ENCODE measurements around the gene IRS1.

Gene IRS1

DNA sequence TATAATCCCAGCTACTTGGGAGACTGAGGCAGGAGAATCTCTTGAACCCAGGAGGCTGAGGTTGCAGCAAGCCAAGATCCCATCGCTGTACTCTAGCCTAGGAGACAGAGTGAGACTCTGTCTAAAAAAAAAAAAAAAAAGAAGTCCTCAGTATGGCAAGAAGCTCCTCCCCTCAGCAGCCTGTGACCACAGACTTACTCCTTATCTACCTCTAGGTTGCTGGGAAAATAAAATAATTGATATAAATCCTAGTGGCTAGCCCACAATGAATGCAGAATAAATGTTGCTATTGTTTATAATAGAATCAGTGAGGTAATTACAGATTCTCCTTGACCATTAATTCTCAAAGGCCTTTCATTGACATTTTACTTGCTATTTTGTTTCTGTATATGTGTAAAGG lies 70.6 kb downstream of the IRS1 start:
- no peak for DNase-seq (ENCODE audit: low read depth in 2 of 2, low spot score in 1 of 2)

DNA sequence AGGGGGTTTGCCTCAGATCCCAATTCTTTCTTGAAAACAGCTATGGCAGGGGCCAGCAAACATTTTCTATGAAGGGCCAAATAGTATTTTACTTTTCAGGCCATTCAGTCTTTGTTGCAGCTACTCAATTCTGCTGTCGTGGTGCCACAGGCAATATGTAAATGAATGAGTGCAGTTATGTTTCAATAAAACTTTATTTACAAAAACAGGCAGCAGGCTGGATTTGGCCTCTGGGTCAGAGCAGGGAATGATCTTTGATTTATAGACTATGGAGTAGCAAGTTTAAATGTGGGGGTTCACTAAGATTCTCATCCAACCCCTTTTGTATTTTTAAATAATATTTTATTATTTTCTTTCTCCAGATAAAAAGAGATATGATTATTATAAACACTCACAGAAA lies 72.4 kb downstream of the IRS1 start:
- DNase-seq (ENCODE audit: low read depth in 2 of 2, low spot score in 1 of 2), result no peak

DNA sequence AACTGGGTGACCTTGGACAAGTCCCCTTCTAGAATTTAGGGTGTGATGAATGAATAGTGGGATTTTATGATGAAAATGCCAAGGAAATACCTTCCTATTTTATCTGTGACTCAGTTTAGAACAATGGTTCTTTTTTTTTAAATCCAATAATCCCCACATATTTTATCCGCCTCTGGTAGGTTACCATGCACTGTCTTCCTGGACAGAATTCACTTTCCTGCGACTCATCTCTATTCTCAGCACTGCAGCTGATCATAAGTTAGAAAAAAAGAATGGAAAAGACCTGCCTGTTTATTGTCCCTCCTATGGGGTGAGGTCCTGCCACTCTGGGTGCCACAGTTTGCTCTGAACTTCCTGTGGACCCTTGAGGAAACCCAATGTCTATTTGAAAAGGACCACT lies 73.1 kb downstream of the IRS1 start:
- no peak for DNase-seq (ENCODE audit: low read depth in 2 of 2, low spot score in 1 of 2)

DNA sequence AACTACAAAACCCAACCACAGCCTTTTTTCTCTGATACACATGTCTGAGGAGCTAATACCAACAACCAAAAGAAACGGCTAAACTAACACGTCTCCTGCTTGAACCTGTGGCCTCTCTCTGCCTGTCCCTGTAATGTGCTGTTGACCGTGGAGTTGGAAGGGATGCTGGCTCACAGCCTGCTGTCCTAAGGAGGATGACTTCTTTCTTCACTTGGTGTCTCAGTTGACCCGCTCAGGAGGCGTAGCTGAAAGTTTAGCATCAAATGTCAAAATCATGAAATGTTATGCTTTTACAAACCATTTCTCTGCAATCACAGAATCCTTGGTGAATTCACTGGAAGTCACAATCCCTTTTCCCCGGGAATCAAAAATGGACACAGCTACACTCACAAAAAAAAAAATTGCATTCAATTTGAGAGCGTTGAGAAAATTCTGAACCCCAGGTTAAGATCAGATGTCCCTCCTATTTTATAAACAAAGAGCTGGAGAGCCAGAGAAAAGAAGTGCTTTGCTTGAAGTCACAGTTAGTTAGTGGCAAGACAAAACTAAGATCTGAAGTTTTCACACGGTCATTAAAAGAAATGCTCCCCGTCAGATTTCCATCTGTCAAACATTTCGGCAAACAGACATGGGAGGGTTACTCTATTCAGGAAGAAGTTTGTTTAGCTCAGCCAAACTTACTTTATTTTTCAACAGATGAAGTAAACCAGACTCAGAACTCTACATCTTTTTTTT lies 74.3 kb downstream of the IRS1 start:
- no peak for DNase-seq (ENCODE audit: low read depth in 2 of 2, low spot score in 1 of 2)

DNA sequence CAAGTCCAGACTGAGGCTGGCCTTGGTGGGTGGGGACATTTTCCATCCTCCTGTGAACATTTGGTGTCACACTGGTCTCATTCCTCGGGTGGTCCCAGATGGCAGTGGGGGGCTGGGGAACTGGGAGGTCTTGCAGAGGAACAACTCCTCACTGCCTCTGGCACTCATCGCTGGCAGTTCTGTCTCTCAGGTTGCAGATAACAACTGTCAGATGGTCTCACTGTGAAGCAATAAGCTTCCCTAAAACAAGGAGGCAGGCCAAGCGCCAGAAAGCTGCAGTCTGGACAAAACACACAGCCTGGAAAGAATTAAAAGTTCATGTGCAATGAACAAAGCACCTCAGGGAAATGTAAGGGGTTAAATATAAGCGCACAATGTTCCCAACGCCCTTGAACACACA lies 78.1 kb downstream of the IRS1 start:
- no peak for DNase-seq (ENCODE audit: low read depth in 2 of 2, low spot score in 1 of 2)

DNA sequence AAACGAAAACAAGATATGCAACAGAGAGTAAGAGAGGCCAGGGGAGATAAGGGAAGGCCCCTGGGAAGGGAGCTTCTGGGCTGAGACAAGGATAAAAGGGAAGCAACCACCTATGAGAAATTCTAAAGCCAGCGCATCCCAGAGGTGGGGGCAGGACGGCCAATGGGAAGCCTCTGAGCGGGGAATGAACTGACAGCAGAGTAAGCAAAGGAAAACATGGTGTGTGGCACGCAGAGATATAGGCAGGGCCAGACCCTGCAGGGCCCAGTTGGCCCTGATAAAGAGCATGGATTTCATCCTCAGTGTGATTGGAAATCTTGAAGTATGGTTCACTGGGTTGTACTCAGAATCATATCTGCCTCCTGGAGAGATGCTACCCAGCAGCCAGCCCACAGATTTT lies 78.7 kb downstream of the IRS1 start:
- no peak for DNase-seq (ENCODE audit: low read depth in 2 of 2, low spot score in 1 of 2)

DNA sequence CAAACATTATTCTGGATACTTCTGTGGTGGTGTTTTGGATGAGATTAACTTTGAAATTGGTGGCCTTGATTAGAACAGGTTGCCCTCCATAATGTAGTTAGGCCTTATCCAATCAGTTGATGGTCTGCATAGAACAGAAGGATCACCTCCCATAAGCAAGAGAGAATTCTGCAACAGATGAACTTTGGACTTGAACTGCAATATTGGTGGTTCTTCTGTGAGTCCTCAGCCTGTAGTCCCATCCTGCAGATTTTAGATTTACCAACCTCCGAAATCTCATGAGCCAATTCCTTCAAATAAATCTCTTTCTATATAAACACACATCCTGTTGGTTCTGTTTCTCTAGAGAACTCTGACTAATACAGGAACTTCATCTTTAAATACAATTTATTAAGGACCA lies 81.9 kb downstream of the IRS1 start:
- DNase-seq (ENCODE audit: low read depth in 2 of 2, low spot score in 1 of 2), result no peak

DNA sequence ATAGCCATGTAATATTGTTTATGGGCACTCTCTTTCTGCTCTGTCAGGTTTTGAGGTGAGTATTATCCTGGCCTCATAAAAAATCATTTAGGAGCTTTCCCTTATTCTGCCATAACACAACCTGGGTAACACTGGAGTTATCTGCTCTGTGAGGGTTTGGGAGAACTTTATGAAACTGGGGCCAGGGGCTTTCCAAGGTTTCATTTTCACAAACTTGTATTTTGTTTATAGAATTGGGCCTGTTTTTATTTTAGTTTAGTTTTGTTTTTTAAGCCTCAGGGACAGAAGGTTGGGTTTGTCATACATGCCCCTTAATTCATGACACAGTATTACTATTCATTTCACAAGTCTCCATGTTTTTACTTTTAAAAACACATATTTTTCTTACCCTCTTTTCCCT lies 83.5 kb downstream of the IRS1 start:
- no peak for DNase-seq (ENCODE audit: low read depth in 2 of 2, low spot score in 1 of 2)

DNA sequence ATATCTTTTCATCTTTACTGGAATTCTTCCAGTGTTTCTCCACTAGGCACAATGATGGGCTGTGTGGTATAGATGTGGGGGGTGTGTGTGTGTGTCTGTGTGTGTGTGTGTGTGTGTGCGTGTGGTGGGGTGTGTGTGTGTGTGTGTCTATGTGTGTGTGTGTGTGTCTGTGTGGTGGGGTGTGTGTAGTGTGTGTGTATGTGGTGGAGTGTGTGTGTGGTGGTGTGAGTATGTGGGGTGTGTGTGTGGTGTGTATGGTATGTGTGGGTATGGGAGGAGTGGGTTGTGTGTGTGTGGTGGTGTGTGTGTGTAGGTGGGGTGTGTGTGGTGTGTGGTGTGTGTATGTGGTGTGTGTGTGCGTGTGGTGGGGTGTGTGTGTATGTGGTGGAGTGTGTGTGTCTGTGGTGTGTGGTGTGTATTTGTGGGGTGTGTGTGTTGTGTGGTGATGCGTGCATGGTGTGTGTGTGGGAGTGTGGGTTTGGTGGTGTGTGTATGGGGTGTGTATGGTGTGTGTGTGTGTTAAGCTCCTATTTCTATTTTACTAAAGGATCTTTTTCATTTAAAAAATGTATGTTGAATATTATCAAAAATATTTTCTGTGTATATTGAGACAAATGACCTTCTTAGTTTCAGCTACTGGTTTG lies 84.2 kb downstream of the IRS1 start:
- no peak for DNase-seq (ENCODE audit: low read depth in 2 of 2, low spot score in 1 of 2)

DNA sequence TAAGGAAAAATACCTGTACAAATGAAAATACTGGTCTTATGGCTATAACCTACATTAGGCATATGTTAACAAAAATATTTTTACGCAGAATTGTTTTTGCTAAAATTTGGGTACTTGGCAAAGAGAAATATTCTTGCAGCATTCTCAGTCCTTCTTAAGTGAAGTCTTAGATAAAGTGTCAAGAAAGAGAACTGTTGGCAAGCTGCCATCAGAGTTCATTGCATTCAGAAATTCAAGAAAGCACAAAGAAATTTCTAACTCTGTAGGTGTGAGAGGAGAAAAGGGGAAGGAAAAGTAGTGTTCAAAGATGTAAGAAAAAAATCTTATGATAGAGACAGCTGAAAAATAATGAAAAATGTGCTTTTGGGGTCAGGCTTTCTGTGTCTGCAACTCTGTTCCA lies 86.7 kb downstream of the IRS1 start:
- DNase-seq (ENCODE audit: low read depth in 2 of 2, low spot score in 1 of 2), result no peak

DNA sequence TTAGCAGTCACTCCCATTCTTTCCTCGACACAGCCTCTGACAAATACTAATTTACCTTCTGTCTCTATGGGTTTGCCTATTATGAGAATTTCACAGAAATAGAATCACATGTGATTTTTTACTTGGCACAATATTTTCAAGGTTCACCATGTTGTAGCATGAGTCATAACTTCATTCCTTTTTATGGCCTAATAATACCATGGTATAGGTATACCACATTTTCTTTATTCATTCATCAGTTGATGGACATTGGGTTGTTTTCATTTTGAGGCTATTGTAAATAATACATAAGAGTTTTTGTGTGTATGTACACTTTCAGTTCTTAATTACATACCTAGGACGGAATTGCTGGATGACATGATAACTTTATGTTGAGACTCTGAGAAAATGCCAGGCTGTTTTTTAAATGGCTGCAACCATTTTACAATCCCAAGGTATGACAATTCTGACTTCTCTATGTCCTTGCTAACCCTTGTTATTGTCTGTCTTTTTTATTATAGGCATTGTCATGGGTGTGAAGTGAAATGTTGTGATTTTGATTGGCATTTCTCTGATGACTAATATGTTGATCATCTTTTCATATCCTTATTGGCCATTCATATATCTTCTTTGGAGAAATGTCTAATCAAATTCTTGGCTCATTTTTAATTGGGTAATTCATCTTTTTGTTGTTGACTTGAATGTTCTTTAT lies 87.9 kb downstream of the IRS1 start:
- DNase-seq (ENCODE audit: low read depth in 2 of 2, low spot score in 1 of 2), result no peak

DNA sequence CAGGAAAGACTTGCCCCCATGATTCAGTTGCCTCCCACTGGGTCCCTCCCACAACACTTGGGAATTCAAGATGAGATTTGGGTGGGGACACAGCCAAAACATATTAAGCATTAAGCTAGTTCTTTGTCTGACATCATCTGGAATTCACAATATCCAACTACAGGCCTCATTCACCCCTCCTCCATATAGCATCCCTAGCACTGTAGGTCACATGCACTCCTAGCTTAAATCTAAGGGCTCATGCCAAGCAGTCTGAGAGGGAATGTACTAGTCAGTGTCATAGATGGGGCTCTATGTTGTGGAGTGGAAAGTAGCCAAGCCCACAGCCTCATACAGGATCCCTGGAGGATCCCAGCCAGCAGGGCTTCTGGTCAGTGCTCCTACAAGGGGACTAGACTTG lies 92.1 kb downstream of the IRS1 start:
- no peak for DNase-seq (ENCODE audit: low read depth in 2 of 2, low spot score in 1 of 2)

DNA sequence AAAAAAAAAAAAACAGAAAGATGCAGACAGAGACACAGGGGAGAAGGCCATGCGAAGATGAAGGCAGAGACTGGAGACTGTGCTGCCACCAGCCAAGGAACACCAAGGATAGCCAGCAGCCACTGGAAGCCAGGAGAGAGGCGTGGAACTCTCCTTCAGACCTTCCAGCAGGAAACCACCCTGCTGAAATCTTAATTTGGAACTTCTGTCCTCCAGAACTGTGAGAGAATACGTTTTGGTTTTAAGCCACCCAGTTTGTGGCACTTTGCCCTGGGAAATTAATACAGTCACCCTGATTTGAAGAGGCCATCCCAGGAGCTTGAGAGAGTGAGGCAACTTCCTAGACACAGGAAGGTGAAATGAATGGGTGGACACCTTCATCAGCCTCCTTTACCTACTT lies 93.7 kb downstream of the IRS1 start:
- no peak for DNase-seq (ENCODE audit: low read depth in 2 of 2, low spot score in 1 of 2)

DNA sequence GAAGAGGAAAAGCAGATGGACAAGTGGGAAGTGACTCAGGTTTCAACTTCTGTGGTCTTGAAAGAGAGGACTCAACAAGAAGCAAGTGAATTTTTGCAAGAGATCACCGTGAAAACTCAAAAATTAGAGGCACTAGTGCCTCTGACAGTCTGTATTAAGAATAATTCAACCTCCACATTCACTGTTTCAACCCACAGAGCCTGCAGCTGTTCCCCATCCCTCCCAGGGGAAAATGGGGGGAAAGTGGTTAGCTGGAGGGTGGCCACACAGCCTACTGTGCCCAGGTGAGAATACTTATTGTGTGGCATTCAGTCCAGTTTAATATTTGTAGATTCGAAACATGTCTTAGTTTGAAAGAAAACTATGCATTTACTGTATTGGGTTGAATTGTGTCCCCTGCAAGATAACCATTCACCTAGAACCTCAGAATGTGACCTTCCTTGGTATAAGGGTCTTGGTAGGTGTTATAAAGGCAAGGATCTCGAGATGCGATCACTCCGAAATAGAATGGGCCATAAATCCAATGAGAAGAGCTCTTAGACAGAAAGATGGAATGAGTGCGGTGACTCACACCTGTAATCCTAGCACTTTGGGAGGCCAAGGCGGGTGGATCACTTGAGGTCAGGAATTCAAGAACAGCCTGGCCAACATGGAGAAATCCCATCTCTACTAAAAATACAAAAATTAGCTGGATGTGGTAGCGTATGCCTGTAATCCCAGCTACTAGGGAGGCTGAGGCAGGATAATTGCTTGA lies 94.3 kb downstream of the IRS1 start:
- DNase-seq (ENCODE audit: low read depth in 2 of 2, low spot score in 1 of 2), result no peak

DNA sequence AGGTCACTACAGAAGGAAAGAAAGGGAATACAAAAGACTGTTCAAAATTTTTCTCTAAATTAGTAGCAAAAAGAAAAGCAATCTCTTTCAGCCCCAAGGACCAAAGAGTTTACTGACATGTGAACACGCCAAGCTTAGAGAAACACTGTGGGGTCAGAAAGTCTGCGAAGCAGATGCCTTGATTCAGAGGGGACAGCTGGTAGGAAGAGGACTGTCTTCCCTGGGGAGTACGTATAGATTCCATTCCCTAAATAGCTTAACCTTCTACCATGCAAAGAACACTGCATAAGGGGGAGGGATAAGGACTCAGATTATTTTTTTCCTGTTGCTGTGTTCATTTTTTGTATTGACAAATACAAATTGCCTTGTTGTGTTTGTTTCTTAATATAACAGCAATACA lies 96.1 kb downstream of the IRS1 start:
- no peak for DNase-seq (ENCODE audit: low read depth in 2 of 2, low spot score in 1 of 2)

DNA sequence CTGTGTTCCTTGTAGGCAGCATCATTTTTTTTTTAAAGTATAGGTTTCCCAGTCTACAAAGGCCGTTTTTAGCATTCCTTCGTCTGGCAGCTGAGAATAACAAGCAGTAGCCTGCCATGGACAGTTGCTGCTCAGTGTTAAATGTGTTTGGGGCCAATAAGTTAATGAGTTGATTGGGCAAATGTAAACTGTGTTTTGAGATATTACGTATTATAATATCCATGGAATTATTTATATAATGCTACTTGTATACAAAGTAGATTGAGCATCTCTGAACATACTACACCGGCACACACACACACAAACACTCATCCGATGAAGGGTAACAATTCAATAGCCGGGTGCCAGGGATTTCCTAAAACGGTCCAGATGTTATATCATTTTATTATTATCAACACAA lies 97.2 kb downstream of the IRS1 start:
- DNase-seq (ENCODE audit: low read depth in 2 of 2, low spot score in 1 of 2), result no peak

DNA sequence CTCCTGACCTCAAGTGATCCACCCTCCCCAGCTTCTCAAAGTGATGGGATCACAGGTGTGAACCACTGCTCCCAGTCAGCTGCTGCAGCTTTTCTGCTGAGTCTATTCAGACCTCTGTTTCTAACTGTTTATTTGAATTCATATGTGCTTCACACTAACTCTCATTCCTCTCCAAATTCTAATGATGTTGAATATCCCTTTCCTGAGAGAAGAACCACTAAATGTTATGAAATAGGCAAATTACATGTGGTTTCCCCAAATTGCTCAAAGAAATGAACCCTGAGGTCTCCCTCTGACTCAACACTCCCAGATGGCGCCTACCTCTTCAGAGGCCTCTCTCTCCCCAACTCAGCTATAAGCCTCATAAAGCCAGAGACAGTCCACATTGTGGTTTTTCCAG lies 98.6 kb downstream of the IRS1 start:
- no peak for DNase-seq (ENCODE audit: low read depth in 2 of 2, low spot score in 1 of 2)

DNA sequence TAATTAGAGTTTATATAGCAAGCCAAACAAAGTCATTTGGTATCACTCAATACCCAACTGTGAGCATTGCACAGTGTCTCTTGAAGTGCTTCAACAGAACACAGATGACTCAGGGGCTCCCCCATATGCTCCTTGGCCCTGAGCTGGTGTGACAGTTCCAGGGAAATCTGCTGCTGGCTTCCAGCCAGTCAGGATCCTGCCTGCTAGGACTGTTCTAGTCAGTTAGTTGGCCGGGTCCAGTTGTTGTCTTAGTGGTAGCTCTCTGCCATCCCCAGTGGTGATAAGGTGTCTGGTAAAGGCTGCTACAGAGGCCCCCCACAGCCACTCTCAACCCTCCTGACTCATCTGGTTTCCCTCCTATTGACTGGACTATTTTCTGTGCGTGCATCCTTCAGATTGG lies 100.3 kb downstream of the IRS1 start:
- no peak for DNase-seq (ENCODE audit: low read depth in 2 of 2, low spot score in 1 of 2)

DNA sequence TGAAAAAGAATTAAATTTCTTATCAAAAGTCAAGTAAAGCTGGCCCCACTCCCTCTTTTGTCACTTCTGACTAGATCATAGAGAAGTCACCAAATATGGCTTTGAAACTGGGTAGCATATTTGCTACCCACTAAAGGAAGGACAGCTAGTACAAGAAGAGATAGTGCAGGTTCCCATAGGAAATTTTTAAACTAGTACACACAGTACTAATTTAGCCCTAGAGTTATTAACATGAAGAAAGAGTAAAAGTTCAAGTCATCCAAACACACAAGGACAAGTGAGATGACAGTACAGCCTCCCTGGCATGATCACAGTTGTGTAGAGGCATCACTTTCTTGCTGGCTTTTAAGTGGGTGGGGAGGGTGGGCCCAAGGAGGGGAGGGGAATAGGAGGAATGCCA lies 100.9 kb downstream of the IRS1 start:
- DNase-seq (ENCODE audit: low read depth in 2 of 2, low spot score in 1 of 2), result no peak

DNA sequence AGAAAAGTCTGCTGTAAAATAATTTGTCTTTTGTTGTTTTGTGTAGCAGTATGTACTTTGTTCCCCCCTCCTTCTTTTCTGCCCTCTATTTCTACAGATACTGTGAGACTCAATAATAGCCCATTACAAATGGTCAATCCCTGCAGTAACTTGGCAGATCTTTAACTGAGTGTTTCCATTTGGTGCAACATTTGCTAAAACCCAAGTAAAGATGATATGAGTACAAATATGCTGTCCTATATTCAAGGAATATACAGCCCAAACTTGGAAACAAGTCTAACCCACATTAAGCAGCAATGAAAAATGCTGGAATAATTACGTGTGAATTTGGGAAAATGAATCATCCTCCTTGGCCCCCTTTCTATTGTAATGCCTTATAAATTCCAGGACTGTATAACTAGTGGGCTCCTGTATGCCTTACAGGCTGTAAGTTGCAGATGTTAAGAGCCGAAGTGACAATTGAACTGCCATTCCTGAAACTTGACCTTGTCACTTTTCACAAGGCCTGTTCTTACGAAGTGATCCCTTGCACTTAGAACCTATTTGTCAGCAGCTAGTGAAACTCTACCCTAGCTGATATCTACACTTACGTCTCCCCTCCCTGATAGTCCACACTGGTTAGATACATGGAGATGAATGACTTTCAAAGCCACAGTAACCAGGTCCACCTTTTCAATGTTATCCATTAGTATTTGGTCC lies 104.9 kb downstream of the IRS1 start:
- DNase-seq (ENCODE audit: low read depth in 2 of 2, low spot score in 1 of 2), result no peak

DNA sequence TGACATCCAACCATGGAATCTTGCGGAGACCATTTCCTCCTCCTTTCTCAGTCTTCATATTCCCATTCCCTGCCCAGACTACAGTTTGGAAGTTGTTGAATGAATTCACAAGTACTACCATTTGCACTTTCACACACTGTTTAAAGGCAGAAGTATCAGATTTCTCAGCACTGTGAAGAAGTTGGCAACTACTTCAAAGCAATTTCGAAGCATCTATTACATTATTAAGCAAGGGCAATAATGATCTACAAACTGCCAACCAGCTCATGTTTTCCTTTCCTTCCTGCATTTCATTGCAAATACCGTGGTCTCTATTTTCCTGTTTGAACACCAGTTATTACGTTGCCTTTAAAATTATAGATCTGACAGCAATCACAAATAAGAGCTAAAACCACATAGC lies 105.5 kb downstream of the IRS1 start:
- DNase-seq (ENCODE audit: low read depth in 2 of 2, low spot score in 1 of 2), result no peak
